Suprapubic skin (tissue), 4 donors: ENCODE measurements around the gene ANO8. TPM values are rescaled to one million over a fixed set of nuclear protein-coding genes. Genes with fewer than 3 reads are reported as not detected.
A peak's percentile ranks its signal among the peaks of the same experiment; 100 is the strongest.
"Not testable (repeated sequence)": the region's sequence is repeated elsewhere in the genome, so short reads cannot be mapped to it uniquely, and the experiment has no call there.

Experiments used
- DNase-seq, 2 donors: peaks; one replicate each; pipeline ENCODE4 v3.0.0-alpha.2; 2019; ENCODE audit warnings: low spot score in 2 of 2
- H3K27ac ChIP-seq: fragments of 200-600 bp; sonication (generic); one replicate; pipeline ENCODE4 v1.5.1; 2019
- H3K27me3 ChIP-seq: fragments of 200-600 bp; sonication (generic); one replicate; pipeline ENCODE4 v1.5.1; 2019
- H3K36me3 ChIP-seq: fragments of 200-600 bp; sonication (generic); one replicate; pipeline ENCODE4 v1.5.1; 2019
- H3K4me1 ChIP-seq: fragments of 200-600 bp; sonication (generic); one replicate; pipeline ENCODE4 v1.5.1; 2019
- H3K4me3 ChIP-seq: fragments of 200-600 bp; sonication (generic); one replicate; pipeline ENCODE4 v1.5.1; 2019; ENCODE audit warnings: mild to moderate bottlenecking
- H3K9me3 ChIP-seq: fragments of 200-600 bp; sonication (generic); one replicate; pipeline ENCODE4 v1.5.1; 2019
- EP300 ChIP-seq: sonication (generic); formaldehyde crosslinking; IDR thresholded peaks from one replicate; pipeline ENCODE4 v1.6.1; 2017; ENCODE audit warnings: antibody characterized with exemption
- POLR2A ChIP-seq, 2 donors: fragments of 450-650 bp; IDR thresholded peaks; one replicate each; pipeline ENCODE4 v1.6.1; 2017; ENCODE audit warnings: antibody characterized with exemption in 2 of 2, mild to moderate bottlenecking in 2 of 2, moderate library complexity in 2 of 2
- POLR2AphosphoS5 ChIP-seq, 3 donors: sonication (generic); formaldehyde crosslinking; IDR thresholded peaks; one replicate each; pipeline ENCODE4 v1.6.1; 2017; ENCODE audit warnings: antibody characterized with exemption in 3 of 3
- WGBS: methylation state at CpG from one replicate; pipeline ENCODE4 v1.1.5; 2018; 5-methylcytosine and 5-hydroxymethylcytosine counted together
- total RNA-seq, 4 donors: library from RNA; depleted of rRNA; stranded (reverse); fragments of >200 nt; gene quantifications; one replicate each; pipeline ENCODE4 v1.1.0, GENCODE V29; 2016
- TF ChIP-seq, protein P1 (sequence below), 2 donors: fragments of 200-600 bp in 1 of 2; fragments of 450-650 bp in 1 of 2; sonication (generic) in 1 of 2; IDR thresholded peaks; one replicate each; pipeline ENCODE4 v1.5.1; 2016 to 2019; ENCODE audit warnings: antibody characterized with exemption in 2 of 2, mild to moderate bottlenecking in 1 of 2, moderate library complexity in 1 of 2

Gene ANO8
- total RNA-seq, 4 donors from 2014 or later: 29.9 to 47.1 (median 37.1) TPM

- DNase-seq: no peak
- TF ChIP-seq EP300 (no peak), POLR2AphosphoS5 (IDR thresholded peaks at IDR 0.05) (no peak), POLR2A (IDR thresholded peaks at IDR 0.05) (no peak)
- TF ChIP-seq, protein P1, sequence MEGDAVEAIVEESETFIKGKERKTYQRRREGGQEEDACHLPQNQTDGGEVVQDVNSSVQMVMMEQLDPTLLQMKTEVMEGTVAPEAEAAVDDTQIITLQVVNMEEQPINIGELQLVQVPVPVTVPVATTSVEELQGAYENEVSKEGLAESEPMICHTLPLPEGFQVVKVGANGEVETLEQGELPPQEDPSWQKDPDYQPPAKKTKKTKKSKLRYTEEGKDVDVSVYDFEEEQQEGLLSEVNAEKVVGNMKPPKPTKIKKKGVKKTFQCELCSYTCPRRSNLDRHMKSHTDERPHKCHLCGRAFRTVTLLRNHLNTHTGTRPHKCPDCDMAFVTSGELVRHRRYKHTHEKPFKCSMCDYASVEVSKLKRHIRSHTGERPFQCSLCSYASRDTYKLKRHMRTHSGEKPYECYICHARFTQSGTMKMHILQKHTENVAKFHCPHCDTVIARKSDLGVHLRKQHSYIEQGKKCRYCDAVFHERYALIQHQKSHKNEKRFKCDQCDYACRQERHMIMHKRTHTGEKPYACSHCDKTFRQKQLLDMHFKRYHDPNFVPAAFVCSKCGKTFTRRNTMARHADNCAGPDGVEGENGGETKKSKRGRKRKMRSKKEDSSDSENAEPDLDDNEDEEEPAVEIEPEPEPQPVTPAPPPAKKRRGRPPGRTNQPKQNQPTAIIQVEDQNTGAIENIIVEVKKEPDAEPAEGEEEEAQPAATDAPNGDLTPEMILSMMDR (IDR thresholded peaks at IDR 0.05): no peak
- peak within 1 kb of the TSS; percentile 26 for H3K4me3 ChIP-seq
- H3K4me1 ChIP-seq: no peaks in the 10 kb centered on the region
- H3K27ac ChIP-seq: no peak within 1 kb of the TSS
- H3K27me3 ChIP-seq: peaks cover 4% of the 10 kb centered on the region
- no peaks in the 10 kb centered on the region for H3K36me3 ChIP-seq
- WGBS: 54% methylated on average over 25 of the region's 39 CpGs
- no peaks in the 10 kb centered on the region for H3K9me3 ChIP-seq
Measured at GRCh38 chr19:17376935-17377600, 42.4 kb upstream of the ANO8 start, which contains the start of gene PLVAP. PLVAP (minus strand) TSS chr19:17377342; CDS start chr19:17377288, 54 bp downstream.

DNA sequence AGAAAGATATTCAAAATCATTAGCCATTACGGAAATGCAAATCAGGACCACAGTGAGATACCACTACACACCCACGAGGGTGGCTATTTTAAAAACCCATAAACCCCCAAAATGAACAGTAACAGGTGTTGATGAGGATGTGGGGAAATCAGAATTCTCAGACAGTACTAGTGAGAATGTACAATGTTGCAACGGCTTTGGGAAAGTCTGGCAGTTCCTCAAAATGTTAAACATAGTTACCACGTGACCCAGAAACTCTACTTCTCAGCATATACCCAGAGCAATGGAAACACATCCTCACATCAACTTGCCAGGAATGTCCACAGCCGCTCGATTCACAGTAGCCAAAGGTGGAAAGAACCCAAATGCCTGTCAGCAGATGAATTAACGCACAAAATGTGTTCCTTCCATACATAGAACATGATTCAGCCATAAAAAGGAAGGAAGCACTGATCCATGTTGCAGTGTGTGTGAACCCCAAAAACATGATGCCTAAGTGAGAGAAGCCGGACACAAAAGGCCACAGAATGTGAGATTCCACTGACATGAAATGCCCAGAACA is 35.5 kb upstream of the ANO8 start:
- no peak overlapping the region for H3K27ac ChIP-seq
- no peaks in the 10 kb centered on the region for H3K4me1 ChIP-seq
- H3K4me3 ChIP-seq: no peak overlapping the region
- TF ChIP-seq POLR2A (IDR thresholded peaks at IDR 0.05): no peak
- TF ChIP-seq EP300: no peak
- TF ChIP-seq POLR2AphosphoS5 (IDR thresholded peaks at IDR 0.05): no peak
- TF ChIP-seq, protein P1 (IDR thresholded peaks at IDR 0.05): no peak
- WGBS: 30% methylated on average over 8 of the region's 8 CpGs
- no peaks in the 10 kb centered on the region for H3K9me3 ChIP-seq
- peaks cover 3% of the 10 kb centered on the region for H3K27me3 ChIP-seq
- H3K36me3 ChIP-seq: no peaks in the 10 kb centered on the region
- no peak for DNase-seq

- Histone ChIP-seq H3K9me3 (no peaks in the 10 kb centered on the region), H3K27ac (no peak overlapping the region), H3K27me3 (peaks cover 3% of the 10 kb centered on the region), H3K4me3 (no peak overlapping the region), H3K36me3 (no peaks in the 10 kb centered on the region), H3K4me1 (no peaks in the 10 kb centered on the region)
- WGBS: 94% methylated on average over 22 of the region's 22 CpGs
- TF ChIP-seq, protein P1 (IDR thresholded peaks at IDR 0.05): no peak
- TF ChIP-seq POLR2A (IDR thresholded peaks at IDR 0.05): no peak
- no peak for TF ChIP-seq EP300
- no peak for TF ChIP-seq POLR2AphosphoS5 (IDR thresholded peaks at IDR 0.05)
- no peak for DNase-seq
Measured at GRCh38 chr19:17365361-17365760, 30.7 kb upstream of the ANO8 start.

GRCh38 chr19:17363852-17364605 is 29.4 kb upstream of the ANO8 start:
- H3K27ac ChIP-seq, H3K9me3 ChIP-seq, H3K27me3 ChIP-seq, H3K4me3 ChIP-seq, H3K4me1 ChIP-seq, H3K36me3 ChIP-seq, DNase-seq: not testable (repeated sequence)
- 89% methylated on average over 20 of the region's 20 CpGs for WGBS

- H3K4me3 ChIP-seq: no peak overlapping the region
- TF ChIP-seq, protein P1 (IDR thresholded peaks at IDR 0.05): no peak
- TF ChIP-seq EP300 (no peak), POLR2AphosphoS5 (IDR thresholded peaks at IDR 0.05) (no peak), POLR2A (IDR thresholded peaks at IDR 0.05) (no peak)
- no peaks in the 10 kb centered on the region for H3K9me3 ChIP-seq
- no peaks in the 10 kb centered on the region for H3K4me1 ChIP-seq
- WGBS: 82% methylated on average over 5 of the region's 6 CpGs
- H3K27ac ChIP-seq: no peak overlapping the region
- H3K27me3 ChIP-seq: no peaks in the 10 kb centered on the region
- no peaks in the 10 kb centered on the region for H3K36me3 ChIP-seq
- DNase-seq: no peak
Measured at GRCh38 chr19:17359905-17360800, 25.5 kb upstream of the ANO8 start.
